Mesenteric fat pad (tissue), 1 donor: Measurements from ENCODE around the gene UGT2A3. TPM values are rescaled to one million over a fixed set of nuclear protein-coding genes. Genes with fewer than 3 reads are reported as not detected.

Experiments
- DNase-seq: peaks from one replicate; pipeline ENCODE4 v3.0.0-alpha.2; 2020; ENCODE audit warnings: low spot score
- total RNA-seq: library from RNA; stranded (reverse); fragmentation: NEBNext Ultra II Directional; extraction: Animal tissue kit (Norgen Biotek cat#: 25700); gene quantifications from one replicate; pipeline ENCODE4 v1.2.1, GENCODE V29; 2021
- donor health status: DM: yes; HTN: yes; CAD: no.

UGT2A3 gene
- total RNA-seq, 1 donor from 2014 or later = 0.26 TPM

GRCh38 chr4:68917016-68917415 is 34.6 kb downstream of the UGT2A3 start:
- DNase-seq = no peak

GRCh38 chr4:68912807-68913206 is 38.8 kb downstream of the UGT2A3 start:
- DNase-seq = no peak

- DNase-seq = no peak
Observed at GRCh38 chr4:68909385-68909784, 42.2 kb downstream of the UGT2A3 start.

GRCh38 chr4:68907788-68908700 is 43.6 kb downstream of the UGT2A3 start:
- no peak for DNase-seq

GRCh38 chr4:68907245-68907644 is 44.4 kb downstream of the UGT2A3 start:
- DNase-seq = no peak

- no peak for DNase-seq
Observed at GRCh38 chr4:68906780-68907137, 44.8 kb downstream of the UGT2A3 start.

GRCh38 chr4:68905939-68906779 is 45.4 kb downstream of the UGT2A3 start:
- DNase-seq = no peak

GRCh38 chr4:68905598-68905938 is 46.0 kb downstream of the UGT2A3 start:
- no peak for DNase-seq

GRCh38 chr4:68904786-68905185 is 46.8 kb downstream of the UGT2A3 start:
- no peak for DNase-seq

GRCh38 chr4:68896749-68897148 is 54.9 kb downstream of the UGT2A3 start:
- no peak for DNase-seq

GRCh38 chr4:68895561-68896198 is 55.9 kb downstream of the UGT2A3 start:
- no peak for DNase-seq

GRCh38 chr4:68892861-68893260 is 58.7 kb downstream of the UGT2A3 start:
- DNase-seq = no peak

- no peak for DNase-seq
Observed at GRCh38 chr4:68891678-68892077, 59.9 kb downstream of the UGT2A3 start.

GRCh38 chr4:68885545-68885944 is 66.1 kb downstream of the UGT2A3 start:
- DNase-seq = no peak

- no peak for DNase-seq
Observed at GRCh38 chr4:68883870-68884269, 67.7 kb downstream of the UGT2A3 start.

Other genes starting within 250 kb of the UGT2A3 start
- gene UGT2B10, start 135.8 kb downstream of the UGT2A3 start, total RNA-seq = not detected
- gene UGT2B7, start 144.7 kb upstream of the UGT2A3 start, total RNA-seq = not detected